ENCODE data around the gene ATRAID.

- no peak for TF ChIP-seq CTCF (conservative IDR thresholded peaks at IDR 0.05 in 1 of 2, IDR thresholded peaks at IDR 0.05 in 1 of 2; ENCODE audit: low read depth in 1 of 2, low read length in 2 of 2)
- TF ChIP-seq EZH2 (IDR thresholded peaks at IDR 0.05; ENCODE audit: low read length, missing control alignments), result no peak
Measured at GRCh38 chr2:27238976-27239375, 27.1 kb downstream of the ATRAID start.

All from fibroblast of lung (primary cell).